ENCODE results near the gene CORO1C.
"Not testable (repeated sequence)": the region's sequence is repeated elsewhere in the genome, so short reads cannot be mapped to it uniquely, and the experiment has no call there.

CORO1C gene

DNA sequence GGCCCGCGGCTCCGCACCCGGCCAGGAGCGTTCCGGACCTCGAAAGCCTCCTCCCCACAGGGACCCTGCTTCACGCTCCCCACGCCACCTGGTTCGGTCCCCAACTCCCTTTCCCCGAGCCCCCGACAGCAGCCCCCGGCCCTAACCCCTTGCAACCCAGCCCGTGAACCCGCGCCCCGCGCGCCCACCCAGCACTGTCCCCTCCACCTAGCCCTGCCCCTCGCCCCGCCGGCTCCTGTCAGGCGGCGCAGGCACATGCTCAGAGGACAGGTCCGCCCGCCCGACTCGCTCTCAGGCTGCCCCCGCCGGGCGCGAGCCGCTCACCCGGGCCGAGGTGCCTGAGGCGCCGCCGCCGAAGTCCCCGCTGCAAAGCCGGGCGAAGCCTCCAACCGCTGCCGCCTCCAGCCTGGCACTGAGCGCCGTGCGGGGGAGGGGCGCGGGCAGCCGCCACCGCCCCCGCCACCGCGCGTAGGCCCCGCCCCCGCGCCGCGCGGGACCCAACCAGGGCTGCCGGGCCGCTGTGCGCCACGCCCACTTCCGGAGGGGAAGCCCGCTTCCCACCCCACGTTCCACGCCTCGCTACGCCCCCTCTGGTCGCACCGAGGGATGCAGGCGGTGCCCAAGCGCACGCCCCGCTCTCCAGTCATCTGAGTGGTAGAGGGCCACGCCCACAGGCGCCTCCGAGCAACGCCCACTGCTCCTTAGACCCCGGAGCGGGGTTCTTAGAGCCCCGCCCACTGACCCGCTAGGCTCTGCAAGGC lies at the start of gene CORO1C:
Gene CORO1C, minus strand, starts transcription at position 414 of the 761 bp plus-strand sequence. CDS start 30,200 bp downstream, outside the sequence.
- Histone ChIP-seq H3K4me1 (ENCODE audit: control insufficient read depth, insufficient read depth, low read length, unreplicated experiment) (peaks cover 34% of the 10 kb centered on the region), H3K27ac (ENCODE audit: low read depth, low read length) (peak within 1 kb of the TSS; percentile 93)

DNA sequence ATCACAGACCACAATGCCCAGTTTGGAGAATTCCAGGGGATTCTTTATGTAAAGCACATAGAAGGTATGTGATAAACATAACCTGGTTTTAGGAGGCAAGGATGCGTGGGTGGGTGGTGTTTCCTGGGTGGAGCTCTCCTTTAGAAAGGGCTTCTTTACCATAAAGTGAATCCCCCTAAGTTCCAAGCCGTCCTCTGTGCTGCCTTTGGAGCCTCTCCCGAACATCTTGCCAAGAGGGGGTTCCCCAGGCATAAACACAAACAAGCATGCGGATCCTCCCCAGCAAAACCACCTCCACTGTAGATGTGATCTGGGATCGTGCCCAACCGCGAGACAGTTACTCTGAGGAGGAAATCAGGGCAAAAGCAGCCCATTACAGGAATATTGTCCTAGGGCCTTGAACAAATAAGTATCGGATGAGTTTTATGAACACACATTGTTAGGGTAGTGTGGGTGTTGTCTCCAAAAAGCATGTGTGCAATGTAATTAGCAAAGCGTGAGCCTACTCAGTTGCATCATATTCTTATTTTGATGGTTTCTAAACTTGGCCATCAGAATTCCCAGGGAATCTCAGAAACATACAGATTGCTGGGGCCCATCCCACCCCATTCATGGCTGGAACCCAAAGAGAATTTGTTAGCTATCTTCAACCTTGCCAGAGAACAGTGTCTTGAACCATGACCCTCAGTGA lies 48.8 kb upstream of the CORO1C start:
- H3K27me3 ChIP-seq (ENCODE audit: insufficient read depth, low read length): no peaks in the 10 kb centered on the region
- H3K4me3 ChIP-seq (ENCODE audit: low read depth, low read length): no peak overlapping the region
- no peaks in the 10 kb centered on the region for H3K36me3 ChIP-seq (ENCODE audit: insufficient read depth, low read length)
- peaks cover 3% of the 10 kb centered on the region for H3K4me1 ChIP-seq (ENCODE audit: control insufficient read depth, insufficient read depth, low read length, unreplicated experiment)
- H2AFZ ChIP-seq (ENCODE audit: low read length, unreplicated experiment): no peak overlapping the region
- no peak overlapping the region for H3K27ac ChIP-seq (ENCODE audit: low read depth, low read length)
- no peaks in the 10 kb centered on the region for H3K79me2 ChIP-seq (ENCODE audit: control insufficient read depth, insufficient read depth, low read length, unreplicated experiment)

More for the DNA sequence above, at the start of gene CORO1C:
- no peaks in the 10 kb centered on the region for H3K27me3 ChIP-seq (ENCODE audit: insufficient read depth, low read length)
- peak within 1 kb of the TSS; percentile 94 for H2AFZ ChIP-seq (ENCODE audit: low read length, unreplicated experiment)
- peaks cover 50% of the 10 kb centered on the region for H3K79me2 ChIP-seq (ENCODE audit: control insufficient read depth, insufficient read depth, low read length, unreplicated experiment)
- H3K36me3 ChIP-seq (ENCODE audit: insufficient read depth, low read length): peaks cover 16% of the 10 kb centered on the region; the same call in 1 of the 2 replicates
- peak within 1 kb of the TSS; percentile 90 for H3K4me3 ChIP-seq (ENCODE audit: low read depth, low read length)

DNA sequence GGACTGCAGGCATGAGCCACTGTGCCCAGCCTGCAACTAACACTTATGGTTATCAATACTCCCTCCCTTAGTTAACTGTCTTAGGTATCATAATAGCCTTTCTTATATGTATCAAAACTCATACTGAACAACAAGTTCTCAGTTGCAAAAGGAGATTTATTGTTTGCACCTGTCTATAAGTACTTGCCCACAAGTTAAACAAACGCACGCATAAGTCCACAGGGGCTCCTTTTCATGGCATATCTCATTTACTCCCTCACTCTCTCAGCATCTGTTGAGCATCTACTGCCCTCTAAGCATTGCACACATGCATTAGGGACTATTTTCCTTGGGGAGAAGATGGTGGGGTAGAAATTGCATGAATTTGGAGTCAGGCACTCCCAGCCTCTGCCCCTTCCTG lies 46.7 kb upstream of the CORO1C start:
- peaks cover 12% of the 10 kb centered on the region for H3K4me1 ChIP-seq (ENCODE audit: control insufficient read depth, insufficient read depth, low read length, unreplicated experiment)
- no peak overlapping the region for H2AFZ ChIP-seq (ENCODE audit: low read length, unreplicated experiment)
- no peaks in the 10 kb centered on the region for H3K27me3 ChIP-seq (ENCODE audit: insufficient read depth, low read length)
- no peaks in the 10 kb centered on the region for H3K36me3 ChIP-seq (ENCODE audit: insufficient read depth, low read length)
- no peaks in the 10 kb centered on the region for H3K79me2 ChIP-seq (ENCODE audit: control insufficient read depth, insufficient read depth, low read length, unreplicated experiment)
- no peak overlapping the region for H3K4me3 ChIP-seq (ENCODE audit: low read depth, low read length)
- no peak overlapping the region for H3K27ac ChIP-seq (ENCODE audit: low read depth, low read length)

DNA sequence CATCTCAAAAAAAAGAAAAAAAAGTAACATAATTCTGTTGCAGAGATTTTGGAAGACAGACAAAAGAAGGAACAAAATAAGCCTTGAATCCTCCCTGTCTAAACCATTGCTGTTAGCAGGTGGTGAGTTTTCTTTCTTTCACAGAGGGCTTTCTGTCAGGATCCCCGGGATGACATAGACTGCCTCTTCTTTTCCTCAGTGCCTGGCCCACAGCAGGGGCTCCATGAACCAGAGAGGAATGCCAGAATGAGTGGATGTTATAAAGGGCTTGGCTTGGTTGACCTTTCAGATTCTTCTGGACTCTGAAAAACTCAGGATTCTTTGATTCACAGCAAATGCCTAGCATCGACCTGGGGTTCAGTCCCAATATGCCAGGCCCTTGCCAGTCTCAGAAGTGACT lies 45.8 kb upstream of the CORO1C start:
- no peaks in the 10 kb centered on the region for H3K79me2 ChIP-seq (ENCODE audit: control insufficient read depth, insufficient read depth, low read length, unreplicated experiment)

DNA sequence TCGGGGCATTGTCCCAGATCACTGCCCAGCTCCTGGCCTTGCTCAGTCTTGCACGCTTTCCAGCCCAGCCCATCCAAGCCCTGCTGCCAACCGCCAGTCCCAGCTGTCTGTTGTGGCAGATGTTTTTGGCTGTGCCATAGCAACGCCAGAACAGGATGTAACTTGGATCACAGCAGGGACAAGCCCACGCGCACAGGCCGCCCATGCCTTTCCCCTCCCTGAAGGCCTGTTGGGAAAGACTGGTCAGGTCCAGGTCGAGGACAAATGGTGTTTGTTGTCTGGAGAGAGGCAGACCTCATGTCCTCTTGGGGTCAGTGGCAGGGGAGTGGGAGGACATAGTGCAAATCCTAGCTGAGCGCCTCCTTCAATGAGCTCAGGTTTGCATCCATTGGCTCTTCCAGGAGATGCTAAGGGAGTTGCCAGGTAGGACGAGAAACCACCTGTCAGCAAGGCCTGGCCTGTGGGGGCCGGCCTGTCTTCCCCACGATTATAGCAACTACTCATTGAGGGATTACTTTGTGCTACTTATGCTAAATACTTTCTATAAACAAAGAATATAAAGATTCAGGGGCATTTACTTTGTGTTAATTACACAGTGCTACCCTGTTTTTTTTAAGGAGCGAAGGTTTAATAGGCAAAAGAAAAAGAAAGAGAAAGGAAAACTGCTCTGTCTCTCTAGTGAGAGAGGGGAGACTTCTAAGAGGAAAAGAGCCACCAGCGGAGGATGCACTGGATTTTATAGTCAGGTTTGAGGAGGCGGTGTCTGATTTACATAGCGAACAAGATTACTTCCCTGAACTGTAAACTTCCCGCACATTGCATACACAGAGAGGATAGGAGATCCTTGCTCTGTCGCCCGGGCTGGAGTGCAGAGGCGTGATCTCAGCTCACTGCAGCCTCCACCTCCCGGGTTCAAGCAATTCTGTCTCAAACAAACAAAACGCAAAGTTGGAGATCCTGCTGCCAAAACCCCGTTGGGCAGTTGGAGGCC lies 42.8 kb upstream of the CORO1C start:
- H2AFZ ChIP-seq (ENCODE audit: low read length, unreplicated experiment): no peak overlapping the region
- no peaks in the 10 kb centered on the region for H3K79me2 ChIP-seq (ENCODE audit: control insufficient read depth, insufficient read depth, low read length, unreplicated experiment)
- no peaks in the 10 kb centered on the region for H3K36me3 ChIP-seq (ENCODE audit: insufficient read depth, low read length)
- no peak overlapping the region for H3K4me3 ChIP-seq (ENCODE audit: low read depth, low read length)
- H3K27ac ChIP-seq (ENCODE audit: low read depth, low read length): peak overlapping the region; percentile 38; the same call in 1 of the 2 replicates
- H3K4me1 ChIP-seq (ENCODE audit: control insufficient read depth, insufficient read depth, low read length, unreplicated experiment): peaks cover 9% of the 10 kb centered on the region
- H3K27me3 ChIP-seq (ENCODE audit: insufficient read depth, low read length): no peaks in the 10 kb centered on the region

More for the DNA sequence above, 45.8 kb upstream of the CORO1C start:
- no peak overlapping the region for H3K4me3 ChIP-seq (ENCODE audit: low read depth, low read length)
- peaks cover 12% of the 10 kb centered on the region for H3K4me1 ChIP-seq (ENCODE audit: control insufficient read depth, insufficient read depth, low read length, unreplicated experiment)
- no peak overlapping the region for H2AFZ ChIP-seq (ENCODE audit: low read length, unreplicated experiment)
- H3K36me3 ChIP-seq (ENCODE audit: insufficient read depth, low read length): no peaks in the 10 kb centered on the region
- H3K27me3 ChIP-seq (ENCODE audit: insufficient read depth, low read length): no peaks in the 10 kb centered on the region
- H3K27ac ChIP-seq (ENCODE audit: low read depth, low read length): no peak overlapping the region

DNA sequence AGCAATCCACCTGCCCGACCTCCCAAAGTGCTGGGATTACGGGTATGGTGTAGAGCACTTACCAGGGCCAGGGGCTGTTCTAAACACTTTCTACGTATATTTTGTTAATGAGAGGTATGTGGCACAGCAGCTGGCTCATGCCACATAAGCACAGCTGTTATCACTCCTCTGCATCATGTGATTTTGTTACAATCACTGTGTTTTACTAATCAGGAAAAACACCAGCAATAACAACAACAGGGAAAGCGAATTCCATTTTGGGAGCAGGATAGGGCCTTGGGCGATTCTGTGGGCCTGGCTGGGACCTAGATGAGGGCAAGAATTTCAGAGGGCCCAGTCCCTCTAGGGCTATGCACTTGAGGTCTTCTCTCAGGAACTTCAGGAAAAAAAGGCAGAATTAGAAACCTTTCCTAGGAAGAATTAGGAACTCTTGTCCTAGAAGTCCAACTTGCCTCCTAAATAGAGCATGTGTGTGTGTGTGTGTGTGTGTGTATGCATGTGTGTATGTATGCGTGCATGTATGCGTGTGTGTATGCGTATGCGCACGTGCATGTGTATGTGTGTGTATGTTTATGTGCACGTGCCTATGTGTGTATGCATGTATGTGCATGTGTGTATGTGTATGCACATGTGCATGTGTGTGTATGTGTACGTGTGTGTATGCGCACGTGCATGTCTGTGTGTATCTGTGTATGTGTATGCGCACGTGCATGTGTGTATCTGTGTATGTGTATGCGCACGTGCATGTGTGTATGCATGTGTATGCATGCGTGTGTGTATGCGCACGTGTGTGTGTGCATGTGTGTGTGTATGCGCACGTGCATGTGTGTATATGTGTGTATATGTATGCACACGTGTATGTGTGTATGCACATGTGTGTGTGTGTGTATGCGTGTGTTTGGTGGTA lies 41.8 kb upstream of the CORO1C start:
- Histone ChIP-seq H3K4me3 (ENCODE audit: low read depth, low read length) (no peak overlapping the region), H3K36me3 (ENCODE audit: insufficient read depth, low read length) (no peaks in the 10 kb centered on the region), H3K27me3 (ENCODE audit: insufficient read depth, low read length) (no peaks in the 10 kb centered on the region), H3K4me1 (ENCODE audit: control insufficient read depth, insufficient read depth, low read length, unreplicated experiment) (peaks cover 9% of the 10 kb centered on the region), H3K79me2 (ENCODE audit: control insufficient read depth, insufficient read depth, low read length, unreplicated experiment) (no peaks in the 10 kb centered on the region), H2AFZ (ENCODE audit: low read length, unreplicated experiment) (no peak overlapping the region), H3K27ac (ENCODE audit: low read depth, low read length) (no peak overlapping the region)

GRCh38 chr12:108772247-108772646 lies 40.9 kb upstream of the CORO1C start:
- Histone ChIP-seq H3K27me3 (ENCODE audit: insufficient read depth, low read length) (no peaks in the 10 kb centered on the region), H3K27ac (ENCODE audit: low read depth, low read length) (no peak overlapping the region), H2AFZ (ENCODE audit: low read length, unreplicated experiment) (no peak overlapping the region), H3K79me2 (ENCODE audit: control insufficient read depth, insufficient read depth, low read length, unreplicated experiment) (no peaks in the 10 kb centered on the region), H3K4me1 (ENCODE audit: control insufficient read depth, insufficient read depth, low read length, unreplicated experiment) (peaks cover 9% of the 10 kb centered on the region), H3K36me3 (ENCODE audit: insufficient read depth, low read length) (no peaks in the 10 kb centered on the region), H3K4me3 (ENCODE audit: low read depth, low read length) (no peak overlapping the region)

DNA sequence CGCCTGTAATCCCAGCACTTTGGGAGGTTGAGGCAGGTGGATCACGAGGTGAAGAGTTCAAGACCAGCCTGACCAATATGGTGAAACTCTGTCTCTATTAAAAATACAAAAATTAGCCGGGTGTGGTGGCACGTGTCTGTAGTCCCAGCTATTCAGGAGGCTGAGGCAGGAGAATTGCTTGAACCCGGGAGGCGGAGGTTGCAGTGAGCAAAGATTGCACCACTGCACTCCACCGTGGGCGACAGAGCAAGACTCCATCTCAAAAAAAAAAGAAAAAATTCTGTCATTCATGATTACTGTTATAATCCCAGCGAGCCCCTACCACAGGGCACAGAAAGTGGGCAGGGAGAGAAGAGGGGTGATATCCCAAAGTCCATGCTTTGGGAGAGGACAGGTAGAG lies 40.5 kb upstream of the CORO1C start:
- H3K27ac ChIP-seq (ENCODE audit: low read depth, low read length); H3K27me3 ChIP-seq (ENCODE audit: insufficient read depth, low read length); H3K4me1 ChIP-seq (ENCODE audit: control insufficient read depth, insufficient read depth, low read length, unreplicated experiment); H3K79me2 ChIP-seq (ENCODE audit: control insufficient read depth, insufficient read depth, low read length, unreplicated experiment); H3K4me3 ChIP-seq (ENCODE audit: low read depth, low read length); H2AFZ ChIP-seq (ENCODE audit: low read length, unreplicated experiment); H3K36me3 ChIP-seq (ENCODE audit: insufficient read depth, low read length): not testable (repeated sequence)

- H3K27me3 ChIP-seq (ENCODE audit: insufficient read depth, low read length): no peaks in the 10 kb centered on the region
- no peaks in the 10 kb centered on the region for H3K79me2 ChIP-seq (ENCODE audit: control insufficient read depth, insufficient read depth, low read length, unreplicated experiment)
- peaks cover 9% of the 10 kb centered on the region for H3K4me1 ChIP-seq (ENCODE audit: control insufficient read depth, insufficient read depth, low read length, unreplicated experiment)
- H2AFZ ChIP-seq (ENCODE audit: low read length, unreplicated experiment): no peak overlapping the region
- no peaks in the 10 kb centered on the region for H3K36me3 ChIP-seq (ENCODE audit: insufficient read depth, low read length)
- H3K4me3 ChIP-seq (ENCODE audit: low read depth, low read length): no peak overlapping the region
- H3K27ac ChIP-seq (ENCODE audit: low read depth, low read length): no peak overlapping the region
These were observed 39.6 kb upstream of the CORO1C start for GRCh38 chr12:108770963-108771362.

Data from ACC112 (cell line).